Activated CD4-positive, alpha-beta T cell treated with anti-CD3 and anti-CD28 coated beads, Interleukin-10, Interleukin-2, amounts not matched to agents 100 ng/mL and 50 ng/mL, durations not matched to agents 16 hours and 8 hours (primary cell): Measurements from ENCODE around the gene NUBPL.
"Not testable (repeated sequence)": the region's sequence is repeated elsewhere in the genome, so short reads cannot be mapped to it uniquely, and the experiment has no call there.

Experiments
- DNase-seq: peaks from one replicate; pipeline ENCODE4 v3.0.0-alpha.2; 2020

NUBPL gene

GRCh38 chr14:31884776-31885379 is 323.7 kb downstream of the NUBPL start:
- no peak for DNase-seq

DNA sequence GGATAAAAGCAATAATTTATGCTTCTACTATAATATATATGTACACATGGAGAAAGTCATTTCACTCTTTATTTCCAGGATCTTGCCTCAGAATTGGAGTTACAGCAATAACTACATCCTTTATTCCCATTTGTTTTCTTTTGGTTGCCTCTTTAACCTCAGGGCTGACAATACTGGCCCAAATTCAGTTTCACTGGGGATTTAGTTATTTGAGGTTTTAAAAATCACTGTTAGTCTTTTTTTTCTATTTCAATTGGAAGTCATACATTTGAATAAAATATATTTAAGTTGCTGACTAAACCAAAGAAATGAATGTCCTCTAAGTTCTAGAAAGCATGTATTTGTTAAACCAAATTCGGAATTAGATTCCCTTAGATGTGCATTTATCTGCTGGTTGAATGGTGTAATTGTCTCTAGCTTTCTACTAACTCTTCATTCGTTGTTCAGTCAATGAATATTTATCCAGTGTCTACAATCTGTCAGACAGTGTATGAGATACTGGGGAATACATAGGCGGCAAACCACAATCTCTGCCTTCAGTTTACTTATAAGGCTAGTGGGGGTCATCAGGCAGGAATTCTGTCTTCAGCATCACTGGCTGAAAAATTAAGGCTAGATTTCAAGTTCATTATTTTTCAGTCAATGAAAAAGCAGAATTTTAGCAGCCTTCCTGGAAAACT is 325.1 kb downstream of the NUBPL start:
- DNase-seq: no peak

- DNase-seq: no peak
These were observed 326.9 kb downstream of the NUBPL start for GRCh38 chr14:31887929-31888580.

- no peak for DNase-seq
These were observed 328.1 kb downstream of the NUBPL start for GRCh38 chr14:31889297-31889696.

GRCh38 chr14:31890202-31890601 is 329.0 kb downstream of the NUBPL start:
- DNase-seq: not testable (repeated sequence)

DNA sequence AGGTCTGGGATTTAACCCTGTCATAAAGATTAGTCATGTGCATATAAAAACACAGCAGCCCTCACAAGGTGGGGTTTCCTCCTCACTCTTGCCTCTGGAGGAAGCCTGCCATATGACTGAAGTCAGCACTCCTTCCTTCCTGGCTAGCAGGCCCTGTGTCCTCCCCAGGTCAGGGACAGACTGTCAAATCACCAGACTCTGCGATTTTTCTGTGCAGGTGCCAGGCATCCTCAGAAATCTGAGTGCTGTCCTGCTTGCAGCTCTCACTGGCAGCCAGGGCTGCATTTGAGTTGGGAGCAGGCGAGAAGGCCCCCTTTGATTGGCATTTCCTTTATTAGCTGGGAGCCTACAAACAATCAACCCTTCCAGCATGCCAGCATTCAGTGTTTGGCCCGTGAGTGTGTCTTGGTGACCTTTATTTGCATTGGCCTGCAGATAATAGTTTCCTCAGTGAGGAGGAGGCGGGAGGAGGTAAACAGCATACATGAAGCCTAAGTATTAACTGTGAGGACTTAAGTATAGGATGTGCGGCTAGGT is 332.1 kb downstream of the NUBPL start:
- DNase-seq: no peak

DNA sequence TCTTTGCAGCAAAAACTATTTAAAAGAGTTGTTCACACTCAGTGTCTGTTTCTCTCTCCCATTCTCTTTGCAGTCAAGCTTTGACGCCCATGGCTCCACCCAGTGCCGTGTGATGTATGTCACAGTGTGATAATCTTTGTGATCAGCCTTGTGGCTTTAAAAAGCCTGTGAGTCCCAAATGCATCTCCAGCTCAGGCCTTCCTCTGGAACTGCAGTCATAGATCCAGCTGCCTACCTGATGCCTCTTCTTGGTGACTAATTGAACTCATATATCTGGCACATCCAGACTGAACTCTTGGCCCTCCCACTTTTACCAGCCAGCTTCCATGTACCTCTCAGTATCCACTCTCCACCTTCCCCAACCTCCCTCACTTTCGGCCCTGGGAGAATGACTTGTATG is 333.1 kb downstream of the NUBPL start:
- no peak for DNase-seq

GRCh38 chr14:31895206-31895605 is 334.0 kb downstream of the NUBPL start:
- DNase-seq: no peak

GRCh38 chr14:31895646-31896045 is 334.4 kb downstream of the NUBPL start:
- no peak for DNase-seq

- DNase-seq: no peak
These were observed 336.5 kb downstream of the NUBPL start for GRCh38 chr14:31897581-31898186.

- DNase-seq: no peak
These were observed 337.8 kb downstream of the NUBPL start for GRCh38 chr14:31898838-31899528.

DNA sequence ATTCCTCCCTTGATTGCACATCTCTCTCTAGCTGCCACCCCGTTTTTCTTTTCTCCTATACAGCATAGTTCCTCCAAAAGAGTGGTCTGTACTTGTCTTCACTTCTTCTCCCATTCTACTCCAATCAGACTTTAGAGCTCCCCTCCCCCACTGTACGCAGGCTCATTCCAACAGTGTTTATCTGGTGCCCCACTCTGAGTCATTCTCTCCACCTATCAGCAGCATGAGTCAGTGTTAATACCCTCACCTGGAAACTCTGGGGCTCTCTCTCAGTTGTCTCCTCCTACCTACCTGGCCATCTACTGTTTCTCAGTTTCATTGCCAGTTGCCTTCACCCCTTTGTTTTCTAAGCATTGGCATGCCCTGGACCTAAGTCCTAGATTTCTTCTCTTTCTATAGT is 340.8 kb downstream of the NUBPL start:
- no peak for DNase-seq

DNA sequence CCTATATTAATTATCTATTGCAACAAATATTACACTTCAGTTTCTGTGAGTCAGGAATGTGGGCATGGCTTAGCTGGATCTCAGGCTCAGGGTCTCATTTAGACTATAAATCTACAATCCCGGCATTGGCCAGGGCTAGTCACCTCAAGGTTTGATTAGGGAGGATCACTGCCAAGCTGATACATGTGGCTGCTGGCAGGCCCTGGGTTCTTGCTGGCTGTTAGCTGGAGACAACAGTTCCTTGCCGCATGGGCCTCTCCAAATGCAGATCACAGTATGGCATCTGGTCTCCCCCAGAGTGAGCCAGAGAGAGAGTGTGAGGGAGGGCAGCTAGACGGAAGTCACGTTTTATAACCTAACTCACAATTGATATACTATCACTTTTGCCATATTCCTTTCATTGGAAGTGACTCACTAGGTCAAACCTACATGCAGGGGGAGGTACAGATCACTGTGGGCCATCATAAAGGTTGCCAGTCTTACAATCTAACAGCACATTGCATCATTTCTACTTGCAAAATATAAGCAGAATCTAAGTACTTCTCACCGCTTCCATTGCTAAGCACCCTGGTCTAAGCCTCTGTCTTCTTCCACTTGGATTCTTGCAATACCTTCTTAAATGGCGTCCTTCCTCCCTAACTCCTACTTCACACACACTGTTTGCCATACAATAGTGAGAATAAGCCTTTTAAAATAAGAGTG is 341.9 kb downstream of the NUBPL start:
- DNase-seq: no peak

DNA sequence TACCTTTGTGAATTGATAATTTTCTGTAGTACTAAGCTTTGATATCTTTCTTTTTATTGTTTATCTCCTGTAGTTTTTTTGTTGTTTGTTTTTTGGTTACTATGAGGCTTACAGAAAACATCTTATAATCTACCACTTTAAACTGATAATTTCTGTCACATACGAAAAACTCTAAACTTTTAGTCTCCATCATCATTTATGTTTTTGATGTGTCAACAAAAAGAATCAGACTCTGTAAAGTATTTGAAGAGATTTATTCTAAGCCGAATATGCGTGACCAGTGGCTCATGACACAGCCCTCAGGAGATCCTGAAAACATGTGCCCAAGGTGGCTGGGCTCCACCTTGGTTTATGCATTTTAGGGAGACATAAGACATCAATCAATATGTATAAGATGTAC is 348.8 kb downstream of the NUBPL start:
- no peak for DNase-seq
